Subcutaneous adipose tissue (tissue), 4 donors: ENCODE results near the gene SMG6. TPM values are rescaled to one million over a fixed set of nuclear protein-coding genes. Genes with fewer than 3 reads are reported as not detected.

Experiments used
- total RNA-seq, 4 donors: library from RNA; depleted of rRNA; stranded (reverse); fragments of >200 nt; gene quantifications; one replicate each; pipeline ENCODE4 v1.1.0, GENCODE V29; 2016
- TF ChIP-seq, protein P1 (sequence below): fragments of 450-650 bp; IDR thresholded peaks from one replicate; pipeline ENCODE4 v1.5.1; 2016; ENCODE audit warnings: low read depth, mild to moderate bottlenecking, control low read depth, antibody characterized with exemption, moderate library complexity

Gene SMG6
- total RNA-seq, 4 donors from 2014 or later = 14.5 to 50.7 (median 19.4) TPM

DNA sequence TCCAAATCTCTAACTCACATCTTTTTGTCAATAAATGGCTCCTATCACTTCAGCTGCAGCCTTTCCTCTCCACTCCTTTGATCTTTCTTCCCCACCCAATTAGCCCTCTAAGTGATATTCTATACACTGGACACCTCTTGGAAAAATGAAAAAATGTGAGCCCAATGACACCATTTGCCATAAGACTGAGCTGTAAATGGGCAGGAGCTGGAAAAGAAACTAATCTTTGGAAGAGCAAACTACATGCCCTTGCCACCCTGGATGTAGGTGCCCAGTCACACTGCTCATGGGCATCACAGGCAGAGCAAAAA, 80.0 kb downstream of the SMG6 start:
- TF ChIP-seq, protein P1, sequence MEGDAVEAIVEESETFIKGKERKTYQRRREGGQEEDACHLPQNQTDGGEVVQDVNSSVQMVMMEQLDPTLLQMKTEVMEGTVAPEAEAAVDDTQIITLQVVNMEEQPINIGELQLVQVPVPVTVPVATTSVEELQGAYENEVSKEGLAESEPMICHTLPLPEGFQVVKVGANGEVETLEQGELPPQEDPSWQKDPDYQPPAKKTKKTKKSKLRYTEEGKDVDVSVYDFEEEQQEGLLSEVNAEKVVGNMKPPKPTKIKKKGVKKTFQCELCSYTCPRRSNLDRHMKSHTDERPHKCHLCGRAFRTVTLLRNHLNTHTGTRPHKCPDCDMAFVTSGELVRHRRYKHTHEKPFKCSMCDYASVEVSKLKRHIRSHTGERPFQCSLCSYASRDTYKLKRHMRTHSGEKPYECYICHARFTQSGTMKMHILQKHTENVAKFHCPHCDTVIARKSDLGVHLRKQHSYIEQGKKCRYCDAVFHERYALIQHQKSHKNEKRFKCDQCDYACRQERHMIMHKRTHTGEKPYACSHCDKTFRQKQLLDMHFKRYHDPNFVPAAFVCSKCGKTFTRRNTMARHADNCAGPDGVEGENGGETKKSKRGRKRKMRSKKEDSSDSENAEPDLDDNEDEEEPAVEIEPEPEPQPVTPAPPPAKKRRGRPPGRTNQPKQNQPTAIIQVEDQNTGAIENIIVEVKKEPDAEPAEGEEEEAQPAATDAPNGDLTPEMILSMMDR = no peak

DNA sequence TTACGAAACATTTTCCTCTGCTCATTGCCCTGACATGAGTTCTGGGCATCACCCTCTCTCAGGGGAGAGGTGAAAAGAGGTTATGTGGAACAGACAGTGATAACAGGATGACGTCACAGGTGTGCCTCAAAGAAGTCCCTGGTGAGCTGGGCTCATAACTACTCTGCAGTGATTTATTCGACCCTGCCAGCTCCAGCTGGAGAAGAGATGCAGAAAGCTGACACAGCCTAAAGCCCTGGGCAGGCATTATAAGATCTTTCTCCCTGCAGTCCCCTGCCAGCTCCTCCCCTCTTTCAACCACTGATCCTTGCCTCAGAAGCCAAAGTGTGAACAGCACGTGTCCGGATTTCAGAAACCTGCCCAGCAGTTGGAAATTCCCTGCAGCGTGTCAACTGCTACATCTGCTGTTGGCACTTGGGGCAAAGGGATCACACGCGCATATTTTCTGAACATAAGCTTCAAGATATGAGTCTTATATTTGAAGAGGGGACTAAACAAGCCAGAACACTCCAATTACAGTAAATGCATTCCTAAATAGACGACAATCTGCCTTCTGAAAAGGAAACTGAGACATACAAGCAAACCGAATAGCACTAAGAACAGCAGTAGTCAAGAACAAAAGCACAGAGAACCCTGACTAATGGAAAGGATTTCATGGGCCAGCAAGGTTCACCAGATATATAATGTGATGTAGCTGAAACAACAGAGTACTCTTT, 80.5 kb downstream of the SMG6 start:
- TF ChIP-seq, protein P1 = no peak

DNA sequence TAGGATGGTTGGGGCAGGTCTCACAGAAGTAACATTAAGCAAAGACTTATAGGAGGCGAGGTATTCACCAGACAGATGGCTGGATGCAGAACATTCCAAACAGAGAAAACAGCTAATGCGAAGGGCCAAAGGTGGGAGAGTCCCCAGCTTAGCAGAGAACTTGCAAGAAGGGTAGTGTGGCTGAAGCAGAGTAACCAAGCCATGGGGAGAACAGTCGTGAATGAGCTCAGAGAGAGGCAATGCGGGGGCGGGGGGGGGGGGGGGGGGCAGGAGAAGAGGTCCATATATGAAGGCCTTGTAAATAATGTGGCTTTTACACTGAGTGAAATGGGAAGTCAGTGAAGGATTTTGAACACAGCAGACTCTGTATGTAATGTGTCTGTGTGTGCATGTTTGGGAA, 81.3 kb downstream of the SMG6 start:
- TF ChIP-seq, protein P1 = no peak

DNA sequence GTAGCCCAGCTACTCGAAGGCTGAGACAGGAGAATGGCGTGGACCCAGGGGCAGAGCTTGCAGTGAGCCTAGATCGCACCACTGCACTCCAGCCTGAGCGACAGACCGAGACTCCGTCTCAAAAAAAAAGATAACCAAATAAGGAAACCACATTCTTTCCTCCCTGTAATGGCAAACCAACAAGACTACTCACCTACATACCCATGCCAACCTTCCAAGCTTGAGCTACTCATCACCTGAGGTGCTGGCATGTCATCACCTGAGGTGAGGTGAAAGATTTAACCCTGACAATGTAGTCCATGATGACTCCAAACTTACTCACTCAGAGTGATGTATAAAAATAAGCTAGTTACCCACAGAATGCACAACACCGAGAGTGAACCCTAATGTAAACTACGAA, 85.2 kb downstream of the SMG6 start:
- TF ChIP-seq, protein P1 = no peak

DNA sequence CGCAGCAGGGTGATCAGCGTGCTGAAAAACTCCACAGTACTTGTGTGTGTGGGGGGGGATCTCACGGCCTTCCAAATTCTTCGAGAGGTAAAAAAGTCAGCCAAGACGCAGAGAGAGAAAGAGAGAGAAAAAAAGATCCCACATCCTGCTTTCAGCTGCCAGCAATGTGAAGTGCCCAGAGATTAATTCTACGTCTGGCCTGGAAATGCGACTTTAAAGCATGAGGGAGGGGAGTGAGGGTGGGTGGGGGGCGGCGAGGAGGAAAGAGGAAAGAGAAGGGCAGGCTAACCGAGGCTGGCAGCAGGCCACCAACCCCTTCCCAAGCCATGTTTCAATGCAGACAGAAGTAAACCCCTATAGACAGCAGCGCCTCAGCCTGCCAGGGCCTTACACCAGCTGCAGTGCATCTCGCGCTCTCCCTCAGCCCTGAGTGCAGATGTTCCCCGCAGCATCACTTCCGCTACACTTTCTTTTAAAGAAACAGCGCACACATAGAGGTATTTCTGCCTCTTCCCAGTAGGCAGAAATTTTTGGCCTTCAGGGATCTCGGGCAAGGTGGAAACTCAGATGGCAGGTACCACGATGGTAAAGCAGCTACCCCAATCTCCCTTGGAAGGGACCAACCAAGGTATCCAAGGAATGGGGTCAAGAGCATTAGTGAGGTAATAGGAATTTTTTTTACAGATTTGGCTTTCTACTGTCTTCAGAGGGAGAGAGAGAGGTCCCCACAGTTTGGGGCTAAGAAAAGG, 87.8 kb downstream of the SMG6 start:
- TF ChIP-seq, protein P1 = no peak

DNA sequence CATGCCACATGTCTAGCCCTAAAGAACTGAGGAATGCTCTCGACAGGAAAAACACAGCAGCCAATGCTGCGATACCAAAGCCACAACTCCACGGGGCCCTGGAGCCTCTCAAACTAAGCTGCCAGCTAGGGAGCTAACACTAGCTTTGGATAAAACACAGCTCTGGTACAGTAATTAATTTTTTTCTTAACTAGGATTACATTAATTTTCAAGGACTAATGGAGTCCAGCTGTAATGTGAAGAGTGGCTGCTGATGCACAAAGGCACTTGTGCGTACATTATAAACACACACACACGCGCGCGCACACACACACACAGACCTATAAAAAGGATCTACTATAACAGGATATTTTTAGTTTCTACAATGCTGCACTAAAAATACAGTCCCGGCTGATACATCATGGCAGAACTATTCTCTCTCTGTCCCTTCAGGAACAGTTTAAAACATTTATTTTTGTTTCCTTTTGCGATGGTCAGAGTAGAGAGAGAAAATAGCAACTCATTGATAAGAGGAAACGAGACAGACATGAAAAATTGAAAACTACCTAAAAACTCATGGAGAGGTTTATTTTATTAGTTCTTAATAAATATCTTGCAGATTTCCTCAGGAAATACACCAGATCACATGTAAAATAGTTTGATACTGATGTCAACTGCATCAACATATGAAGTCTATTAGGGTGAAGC, 88.5 kb downstream of the SMG6 start:
- TF ChIP-seq, protein P1 = no peak
